ENCODE measurements around the gene NDEL1.

The NDEL1 gene

GRCh38 chr17:8466873-8467272 lies 31.2 kb downstream of the NDEL1 start:
- TF ChIP-seq EP300 (IDR thresholded peaks at IDR 0.05; ENCODE audit: borderline replicate concordance) = no peak
- no peak for TF ChIP-seq TAF1 (IDR thresholded peaks at IDR 0.05; ENCODE audit: low read depth)
- no peak for TF ChIP-seq FOXM1 (IDR thresholded peaks at IDR 0.05; ENCODE audit: borderline replicate concordance, low read depth)
- TF ChIP-seq YY1 (IDR thresholded peaks at IDR 0.05; ENCODE audit: low read depth) = no peak
- TF ChIP-seq TCF12 (IDR thresholded peaks at IDR 0.05; ENCODE audit: low read depth) = no peak
- TF ChIP-seq TEAD4 (IDR thresholded peaks at IDR 0.05) = no peak
- TF ChIP-seq MAX (IDR thresholded peaks at IDR 0.05) = no peak
- no peak for TF ChIP-seq CEBPB (IDR thresholded peaks at IDR 0.05)
- no peak for TF ChIP-seq REST (IDR thresholded peaks at IDR 0.05; ENCODE audit: low read depth)
- no peak for TF ChIP-seq USF1 (IDR thresholded peaks at IDR 0.05)
- TF ChIP-seq RAD21 (IDR thresholded peaks at IDR 0.05; ENCODE audit: low read depth) = no peak
- TF ChIP-seq EGR1 (IDR thresholded peaks at IDR 0.05) = no peak
- no peak for TF ChIP-seq CREB1 (IDR thresholded peaks at IDR 0.05; ENCODE audit: low read depth)
- no peak for TF ChIP-seq ZBTB7A (IDR thresholded peaks at IDR 0.05; ENCODE audit: low read depth)
- no peak for TF ChIP-seq NFIC (IDR thresholded peaks at IDR 0.05)

GRCh38 chr17:8467527-8467926 lies 31.8 kb downstream of the NDEL1 start:
- TF ChIP-seq RAD21 (IDR thresholded peaks at IDR 0.05; ENCODE audit: low read depth) = no peak
- TF ChIP-seq CEBPB (IDR thresholded peaks at IDR 0.05) = no peak
- no peak for TF ChIP-seq TAF1 (IDR thresholded peaks at IDR 0.05; ENCODE audit: low read depth)
- no peak for TF ChIP-seq TEAD4 (IDR thresholded peaks at IDR 0.05)
- no peak for TF ChIP-seq CREB1 (IDR thresholded peaks at IDR 0.05; ENCODE audit: low read depth)
- no peak for TF ChIP-seq EGR1 (IDR thresholded peaks at IDR 0.05)
- no peak for TF ChIP-seq NFIC (IDR thresholded peaks at IDR 0.05)
- TF ChIP-seq FOXM1 (IDR thresholded peaks at IDR 0.05; ENCODE audit: borderline replicate concordance, low read depth) = no peak

- TF ChIP-seq REST (IDR thresholded peaks at IDR 0.05; ENCODE audit: low read depth) = no peak
- no peak for TF ChIP-seq TCF12 (IDR thresholded peaks at IDR 0.05; ENCODE audit: low read depth)
- TF ChIP-seq RAD21 (IDR thresholded peaks at IDR 0.05; ENCODE audit: low read depth) = no peak
- TF ChIP-seq FOXM1 (IDR thresholded peaks at IDR 0.05; ENCODE audit: borderline replicate concordance, low read depth) = no peak
- no peak for TF ChIP-seq TAF1 (IDR thresholded peaks at IDR 0.05; ENCODE audit: low read depth)
- no peak for TF ChIP-seq CREB1 (IDR thresholded peaks at IDR 0.05; ENCODE audit: low read depth)
- no peak for TF ChIP-seq USF1 (IDR thresholded peaks at IDR 0.05)
- no peak for TF ChIP-seq EP300 (IDR thresholded peaks at IDR 0.05; ENCODE audit: borderline replicate concordance)
- no peak for TF ChIP-seq ZBTB7A (IDR thresholded peaks at IDR 0.05; ENCODE audit: low read depth)
These were observed 32.4 kb downstream of the NDEL1 start for GRCh38 chr17:8468127-8468526.

- no peak for TF ChIP-seq CREB1 (IDR thresholded peaks at IDR 0.05; ENCODE audit: low read depth)
- TF ChIP-seq RAD21 (IDR thresholded peaks at IDR 0.05; ENCODE audit: low read depth) = no peak
- TF ChIP-seq TCF12 (IDR thresholded peaks at IDR 0.05; ENCODE audit: low read depth) = no peak
- TF ChIP-seq TEAD4 (IDR thresholded peaks at IDR 0.05) = no peak
- TF ChIP-seq NFIC (IDR thresholded peaks at IDR 0.05) = no peak
- no peak for TF ChIP-seq EGR1 (IDR thresholded peaks at IDR 0.05)
- TF ChIP-seq CEBPB (IDR thresholded peaks at IDR 0.05) = no peak
These were observed 33.3 kb downstream of the NDEL1 start for GRCh38 chr17:8468980-8469379.

- TF ChIP-seq EP300 (IDR thresholded peaks at IDR 0.05; ENCODE audit: borderline replicate concordance) (no peak), TAF1 (IDR thresholded peaks at IDR 0.05; ENCODE audit: low read depth) (no peak), CEBPB (IDR thresholded peaks at IDR 0.05) (no peak)
These were observed 34.3 kb downstream of the NDEL1 start for GRCh38 chr17:8469964-8470363.

- TF ChIP-seq MAX (IDR thresholded peaks at IDR 0.05) = peak; percentile 62; the same call in 1 of the 2 replicates
- TF ChIP-seq TEAD4 (IDR thresholded peaks at IDR 0.05) = no peak
- TF ChIP-seq NFIC (IDR thresholded peaks at IDR 0.05) = peak; percentile 72; the same call in 1 of the 2 replicates
- 0 out of 2 replicates have a peak, but pooled peaks have one; percentile 18 for TF ChIP-seq USF1 (IDR thresholded peaks at IDR 0.05)
- TF ChIP-seq YY1 (IDR thresholded peaks at IDR 0.05; ENCODE audit: low read depth) = no peak
- TF ChIP-seq EGR1 (IDR thresholded peaks at IDR 0.05) = 0 out of 2 replicates have a peak, but pooled peaks have one; percentile 64
- TF ChIP-seq RAD21 (IDR thresholded peaks at IDR 0.05; ENCODE audit: low read depth) = 0 out of 2 replicates have a peak, but pooled peaks have one; percentile 2
- peak; percentile 43; the same call in 1 of the 2 replicates for TF ChIP-seq TCF12 (IDR thresholded peaks at IDR 0.05; ENCODE audit: low read depth)
These were observed 34.9 kb downstream of the NDEL1 start for GRCh38 chr17:8470447-8471047.

Measured in Ishikawa (cell line).